OCI-LY1 (cell line): ENCODE results near the gene PBXIP1.

ENCODE experiments used
- H2AFZ ChIP-seq: fragments of 200-600 bp; sonication (generic), shearing (Covaris generic); 2 replicates; pipeline ENCODE4 v1.6.0; 2014; ENCODE audit warnings: antibody characterized with exemption, mild to moderate bottlenecking, low read length
- H3F3A ChIP-seq: fragments of 200-600 bp; sonication (generic), shearing (Covaris generic); 2 replicates; pipeline ENCODE4 v1.6.0; 2014; ENCODE audit warnings: mild to moderate bottlenecking, antibody characterized with exemption, low read length, moderate library complexity; ENCODE audit not compliant: insufficient read depth
- H3K27ac ChIP-seq: fragments of 200-600 bp; sonication (generic); 2 replicates; pipeline ENCODE4 v1.5.1; 2014; ENCODE audit warnings: low read length, mixed run types, mild to moderate bottlenecking, low read depth; ENCODE audit not compliant: poor library complexity, severe bottlenecking
- H3K27me3 ChIP-seq: fragments of 200-600 bp; sonication (generic); 2 replicates; pipeline ENCODE4 v1.6.0; 2014; ENCODE audit warnings: antibody characterized with exemption, mild to moderate bottlenecking, low read length, moderate library complexity; ENCODE audit not compliant: insufficient read depth
- H3K36me3 ChIP-seq: fragments of 200-600 bp; sonication (generic); 2 replicates; pipeline ENCODE4 v1.6.1; 2014; ENCODE audit warnings: mild to moderate bottlenecking, antibody characterized with exemption, low read length, moderate library complexity, mixed read lengths; ENCODE audit not compliant: insufficient read depth
- H3K4me1 ChIP-seq: fragments of 200-600 bp; sonication (generic); 2 replicates; pipeline ENCODE4 v1.5.1; 2014; ENCODE audit warnings: mild to moderate bottlenecking, low read length, moderate library complexity; ENCODE audit not compliant: insufficient read depth, severe bottlenecking
- H3K4me2 ChIP-seq: fragments of 200-600 bp; sonication (generic), shearing (Covaris generic); 2 replicates; pipeline ENCODE4 v1.6.1; 2014; ENCODE audit warnings: low read length
- H3K4me3 ChIP-seq: fragments of 200-600 bp; sonication (generic); 2 replicates; pipeline ENCODE4 v1.5.1; 2014; ENCODE audit warnings: low read length, low read depth, mild to moderate bottlenecking, mixed read lengths; ENCODE audit not compliant: poor library complexity, severe bottlenecking
- H3K79me2 ChIP-seq: fragments of 200-600 bp; shearing (Covaris generic); 2 replicates; pipeline ENCODE4 v1.6.1; 2016; ENCODE audit warnings: mixed run types, low read length, mixed read lengths; ENCODE audit not compliant: insufficient read depth
- H3K9ac ChIP-seq: fragments of 200-600 bp; sonication (generic), shearing (Covaris generic); 2 replicates; pipeline ENCODE4 v1.6.1; 2014; ENCODE audit warnings: mild to moderate bottlenecking, low read length, mixed read lengths
- H3K9me2 ChIP-seq: fragments of 200-600 bp; sonication (generic), shearing (Covaris generic); 2 replicates; pipeline ENCODE4 v1.6.1; 2014; ENCODE audit warnings: low read depth, mild to moderate bottlenecking, low read length, mixed read lengths
- H3K9me3 ChIP-seq: fragments of 200-600 bp; shearing (Covaris generic); 2 replicates; pipeline ENCODE4 v1.6.1; 2014; ENCODE audit warnings: low read length, mixed read lengths
- H4K20me1 ChIP-seq: fragments of 200-600 bp; sonication (generic), shearing (Covaris generic); 2 replicates; pipeline ENCODE4 v1.6.0; 2016; ENCODE audit warnings: mild to moderate bottlenecking, low read length; ENCODE audit not compliant: insufficient read depth
- CTCF ChIP-seq: fragments of 200-600 bp; sonication (generic), shearing (Covaris generic); IDR thresholded peaks from 2 replicates; pipeline ENCODE4 v1.5.1; 2017; ENCODE audit warnings: mild to moderate bottlenecking, antibody characterized with exemption, low read length, moderate library complexity, mixed read lengths
- EZH2 ChIP-seq: fragments of 200-600 bp; sonication (generic), shearing (Covaris generic); IDR thresholded peaks from 2 replicates; pipeline ENCODE4 v1.8.0; 2017; ENCODE audit warnings: borderline replicate concordance, mixed run types, mild to moderate bottlenecking, antibody characterized with exemption, low read length, moderate library complexity, mixed read lengths

PBXIP1 gene

GRCh38 chr1:154968731-154969130 lies 12.8 kb upstream of the PBXIP1 start:
- Histone ChIP-seq H3F3A (no peaks in the 10 kb centered on the region), H3K36me3 (peaks cover 45% of the 10 kb centered on the region), H3K79me2 (no peaks in the 10 kb centered on the region), H3K4me1 (peaks cover 36% of the 10 kb centered on the region), H3K27ac (no peak overlapping the region), H3K4me3 (no peak overlapping the region), H4K20me1 (no peaks in the 10 kb centered on the region), H3K27me3 (no peaks in the 10 kb centered on the region), H3K9ac (no peak overlapping the region), H2AFZ (no peak overlapping the region), H3K4me2 (no peak overlapping the region), H3K9me3 (no peaks in the 10 kb centered on the region), H3K9me2 (no peaks in the 10 kb centered on the region)
- TF ChIP-seq EZH2 (no peak), CTCF (no peak)

GRCh38 chr1:154967331-154967950 lies 11.5 kb upstream of the PBXIP1 start:
- H3K4me1 ChIP-seq = peaks cover 37% of the 10 kb centered on the region

GRCh38 chr1:154966111-154966510 lies 10.2 kb upstream of the PBXIP1 start:
- no peak overlapping the region for H3K9ac ChIP-seq
- TF ChIP-seq EZH2 (no peak), CTCF (no peak)
- no peaks in the 10 kb centered on the region for H4K20me1 ChIP-seq
- H3K79me2 ChIP-seq = peaks cover under 1% of the 10 kb centered on the region; the same call in 1 of the 2 replicates
- peaks cover 31% of the 10 kb centered on the region for H3K4me1 ChIP-seq
- no peak overlapping the region for H3K4me3 ChIP-seq
- H3F3A ChIP-seq = no peaks in the 10 kb centered on the region
- H3K36me3 ChIP-seq = peaks cover 53% of the 10 kb centered on the region
- no peaks in the 10 kb centered on the region for H3K27me3 ChIP-seq
- no peak overlapping the region for H3K4me2 ChIP-seq
- H3K9me2 ChIP-seq = no peaks in the 10 kb centered on the region
- H3K9me3 ChIP-seq = no peaks in the 10 kb centered on the region
- H2AFZ ChIP-seq = no peak overlapping the region
- no peak overlapping the region for H3K27ac ChIP-seq

More at GRCh38 chr1:154967331-154967950, 11.5 kb upstream of the PBXIP1 start:
- Histone ChIP-seq H3K27ac (no peak overlapping the region), H4K20me1 (no peaks in the 10 kb centered on the region), H3F3A (no peaks in the 10 kb centered on the region), H3K4me2 (no peak overlapping the region), H3K4me3 (no peak overlapping the region), H3K9me2 (no peaks in the 10 kb centered on the region), H3K9ac (no peak overlapping the region), H2AFZ (no peak overlapping the region), H3K9me3 (no peaks in the 10 kb centered on the region), H3K27me3 (no peaks in the 10 kb centered on the region), H3K36me3 (peaks cover 53% of the 10 kb centered on the region), H3K79me2 (no peaks in the 10 kb centered on the region)
- TF ChIP-seq CTCF = no peak
